ENCODE data around the gene MRTFA.

MRTFA gene

GRCh38 chr22:40410272-40410671 lies 226.2 kb downstream of the MRTFA start:
- H2AFZ ChIP-seq (ENCODE audit: low read depth, low read length, severe bottlenecking), result no peak overlapping the region
- H3K79me2 ChIP-seq (ENCODE audit: insufficient read depth, low read length), result no peaks in the 10 kb centered on the region
- peaks cover 64% of the 10 kb centered on the region for H3F3A ChIP-seq (ENCODE audit: insufficient read depth)
- peak overlapping the region; percentile 95 for H3K27ac ChIP-seq (ENCODE audit: low read depth, low read length)
- no peak overlapping the region for H3K9ac ChIP-seq (ENCODE audit: low read length)
- no peak overlapping the region for H3K4me3 ChIP-seq (ENCODE audit: insufficient read depth, low read length, poor library complexity, severe bottlenecking)
- no peaks in the 10 kb centered on the region for H3K36me3 ChIP-seq (ENCODE audit: low read length)
- H3K9me3 ChIP-seq (ENCODE audit: insufficient read depth, low read length), result no peaks in the 10 kb centered on the region
- H4K20me1 ChIP-seq (ENCODE audit: low read depth, low read length), result no peaks in the 10 kb centered on the region
- H3K9me2 ChIP-seq (replicated peaks; ENCODE audit: insufficient read depth, low read length), result no peaks in the 10 kb centered on the region
- H3K4me2 ChIP-seq (ENCODE audit: low read depth, low read length, poor library complexity, severe bottlenecking), result no peak overlapping the region
- no peaks in the 10 kb centered on the region for H3K27me3 ChIP-seq (ENCODE audit: low read length)
- TF ChIP-seq CTCF (IDR thresholded peaks at IDR 0.05; ENCODE audit: insufficient read depth, low read length, poor library complexity, severe bottlenecking), result no peak
- no peak for TF ChIP-seq EZH2phosphoT487 (conservative IDR thresholded peaks at IDR 0.05; ENCODE audit: low read length)

GRCh38 chr22:40409613-40410113 lies 226.9 kb downstream of the MRTFA start:
- no peaks in the 10 kb centered on the region for H3K9me2 ChIP-seq (replicated peaks; ENCODE audit: insufficient read depth, low read length)
- H3F3A ChIP-seq (ENCODE audit: insufficient read depth), result peaks cover 60% of the 10 kb centered on the region
- no peak overlapping the region for H3K4me2 ChIP-seq (ENCODE audit: low read depth, low read length, poor library complexity, severe bottlenecking)
- no peaks in the 10 kb centered on the region for H3K79me2 ChIP-seq (ENCODE audit: insufficient read depth, low read length)
- no peak overlapping the region for H2AFZ ChIP-seq (ENCODE audit: low read depth, low read length, severe bottlenecking)
- H3K9me3 ChIP-seq (ENCODE audit: insufficient read depth, low read length), result no peaks in the 10 kb centered on the region
- no peaks in the 10 kb centered on the region for H4K20me1 ChIP-seq (ENCODE audit: low read depth, low read length)
- no peak for TF ChIP-seq EZH2phosphoT487 (conservative IDR thresholded peaks at IDR 0.05; ENCODE audit: low read length)
- no peak for TF ChIP-seq CTCF (IDR thresholded peaks at IDR 0.05; ENCODE audit: insufficient read depth, low read length, poor library complexity, severe bottlenecking)
- peak overlapping the region; percentile 95 for H3K27ac ChIP-seq (ENCODE audit: low read depth, low read length)
- no peaks in the 10 kb centered on the region for H3K27me3 ChIP-seq (ENCODE audit: low read length)
- no peaks in the 10 kb centered on the region for H3K36me3 ChIP-seq (ENCODE audit: low read length)
- no peak overlapping the region for H3K4me3 ChIP-seq (ENCODE audit: insufficient read depth, low read length, poor library complexity, severe bottlenecking)
- no peak overlapping the region for H3K9ac ChIP-seq (ENCODE audit: low read length)

GRCh38 chr22:40408718-40409612 lies 227.6 kb downstream of the MRTFA start:
- Histone ChIP-seq H3F3A (ENCODE audit: insufficient read depth) (peaks cover 53% of the 10 kb centered on the region), H3K36me3 (ENCODE audit: low read length) (no peaks in the 10 kb centered on the region), H3K9me2 (replicated peaks; ENCODE audit: insufficient read depth, low read length) (no peaks in the 10 kb centered on the region), H2AFZ (ENCODE audit: low read depth, low read length, severe bottlenecking) (no peak overlapping the region), H3K27ac (ENCODE audit: low read depth, low read length) (peak overlapping the region; percentile 44), H3K4me3 (ENCODE audit: insufficient read depth, low read length, poor library complexity, severe bottlenecking) (no peak overlapping the region), H3K9ac (ENCODE audit: low read length) (no peak overlapping the region), H3K4me2 (ENCODE audit: low read depth, low read length, poor library complexity, severe bottlenecking) (no peak overlapping the region), H4K20me1 (ENCODE audit: low read depth, low read length) (no peaks in the 10 kb centered on the region), H3K79me2 (ENCODE audit: insufficient read depth, low read length) (no peaks in the 10 kb centered on the region), H3K27me3 (ENCODE audit: low read length) (no peaks in the 10 kb centered on the region), H3K9me3 (ENCODE audit: insufficient read depth, low read length) (no peaks in the 10 kb centered on the region)
- TF ChIP-seq EZH2phosphoT487 (conservative IDR thresholded peaks at IDR 0.05; ENCODE audit: low read length) (no peak), CTCF (IDR thresholded peaks at IDR 0.05; ENCODE audit: insufficient read depth, low read length, poor library complexity, severe bottlenecking) (no peak)

Data from SU-DHL-6 (cell line).